ENCODE data around the gene DUS3L. TPM values are rescaled to one million over a fixed set of nuclear protein-coding genes. Genes with fewer than 3 reads are reported as not detected.

The DUS3L gene
- 38.9 and 40.8 TPM in 2 replicates for total RNA-seq
- polyA plus RNA-seq: 25.8 and 29.7 TPM in 2 replicates
- polyA plus RNA-seq (2011; cell fraction: cytosol; rRNA removed): 12.3 and 14.3 TPM in 2 replicates
- 106 and 108 TPM in 2 replicates for polyA plus RNA-seq (2011; cell fraction: nucleus; rRNA removed)
- polyA plus RNA-seq (2012): 19.2 and 29.3 TPM in 2 replicates
- polyA minus RNA-seq: 9.6 and 20.0 TPM in 2 replicates
- polyA minus RNA-seq (2011; cell fraction: cytosol; rRNA and poly(A)+ RNA removed): 36.2 TPM
- polyA minus RNA-seq (2011; cell fraction: nucleus; rRNA and poly(A)+ RNA removed): 18.2 and 42.1 TPM in 2 replicates
- percentile 66 among the genes with signal in this experiment for Bru-seq, nascent RNA
- BruChase-seq, experiment 1, labeled RNA remaining after a 6-hour chase: percentile 73 among the genes with signal in this experiment
- BruChase-seq, experiment 2, labeled RNA remaining after a 2-hour chase: percentile 69 among the genes with signal in this experiment
- long read RNA-seq, transcript DUS3L-201 (13 exons, 2,113 nt): major isoform, 43 of 57 reads
- long read RNA-seq, partial matches to known transcripts: 6 of 57 reads
- long read RNA-seq, other reads (novel, unspliced or antisense): 8 of 57 reads

GRCh38 chr19:5790559-5791520 lies at the start of gene DUS3L:
Gene DUS3L, minus strand, starts transcription at chr19:5791163. Its CDS starts 22 bp downstream, at chr19:5791141.
- Histone ChIP-seq H3K4me1 (ENCODE audit: control insufficient read depth, extremely low read depth, insufficient read depth, low read length) (peaks cover 5% of the 10 kb centered on the region), H3K4me2 (ENCODE audit: insufficient read depth, low read length) (peak within 1 kb of the TSS; percentile 77), H2AFZ (ENCODE audit: low read depth, low read length) (peak within 1 kb of the TSS; percentile 46), H3K9ac (replicated peaks; ENCODE audit: extremely low read depth, insufficient read depth, low read length) (peak within 1 kb of the TSS; percentile 81), H3K9me1 (replicated peaks; ENCODE audit: control insufficient read depth, extremely low read depth, insufficient read depth, low read length) (no peaks in the 10 kb centered on the region), H4K20me1 (replicated peaks; ENCODE audit: control insufficient read depth, extremely low read depth, insufficient read depth, low read length) (no peaks in the 10 kb centered on the region), H3K9me3 (replicated peaks; ENCODE audit: control insufficient read depth, insufficient read depth, low read length) (no peaks in the 10 kb centered on the region), H3K4me3 (replicated peaks in 1 of 3; ENCODE audit: insufficient read depth in 1 of 3, low read depth in 1 of 3, low read length in 3 of 3) (peak within 1 kb of the TSS; percentile 17 to 75 (median 55)), H3K79me2 (ENCODE audit: control insufficient read depth, insufficient read depth, low read length) (peaks cover 8% of the 10 kb centered on the region), H3K27me3 (ENCODE audit: control insufficient read depth in 2 of 2, insufficient read depth in 2 of 2, low read length in 2 of 2) (no peaks in the 10 kb centered on the region), H3K27ac (ENCODE audit: insufficient read depth, low read depth, low read length) (peak within 1 kb of the TSS; percentile 82), H3K36me3 (ENCODE audit: control insufficient read depth in 2 of 2, extremely low read depth in 1 of 2, insufficient read depth in 2 of 2, low read length in 2 of 2) (peaks cover 8 to 26% of the 10 kb centered on the region in 2 experiments)
- ChIA-PET POLR2A (interaction anchor here (0.8 kb wide), 1 partner anchor 71 kb away, joined by 3 read pairs; the partner anchor contains the start of genes CATSPERD and LONP1), CTCF (interaction anchor here (0.9 to 3.6 kb wide), 3 partner anchors 9 to 37 kb away, joined by 3 to 21 read pairs (median 3); no protein-coding TSS in a partner anchor)
- dilution Hi-C loops (cut with MboI; ENCODE audit: extremely low pct_ligation_motif_present, low sequenced_read_pairs) (no loop called here), intact Hi-C loops (cut with micrococcal nuclease) (loop anchor here (1.0 kb wide), 2 partner anchors 71 to 113 kb away; partner anchors contain the start of genes CATSPERD, LONP1 and VMAC)
- FAIRE-seq: peak; percentile 99
- peak; percentile 99 for DNase-seq (ENCODE audit: low read depth, low spot score)
- TSS peak; percentile 91 for BruUV-seq (replicated peaks)
- peak; percentile 60 for TF ChIP-seq POLR2AphosphoS5 (IDR thresholded peaks at IDR 0.05; ENCODE audit: insufficient read depth, low read depth, low read length)
- peak; percentile 99 for TF ChIP-seq MAX (IDR thresholded peaks at IDR 0.05; ENCODE audit: insufficient read depth, insufficient read length)
- TF ChIP-seq POLR2A (IDR thresholded peaks at IDR 0.05; ENCODE audit: low read depth, low read length): peak; percentile 68
- TF ChIP-seq EZH2 (IDR thresholded peaks at IDR 0.05; ENCODE audit: borderline replicate concordance, low read depth, low read length, severe bottlenecking): no peak
- TF ChIP-seq MYC (IDR thresholded peaks at IDR 0.05; ENCODE audit: low read depth, low read length): peak; percentile 100

Measured in endothelial cell of umbilical vein (primary cell).